Testis (tissue), 2 donors: ENCODE data around the gene PHTF1.
"Not testable (repeated sequence)": the region's sequence is repeated elsewhere in the genome, so short reads cannot be mapped to it uniquely, and the experiment has no call there.

Experiments
- CTCF ChIP-seq, 3 experiments: fragments of 450-650 bp in 2 of 3; fragments of 200-600 bp in 1 of 3; sonication (generic) in 1 of 3; IDR thresholded peaks; one replicate each; pipeline ENCODE4 v1.5.1; 2016 to 2019; ENCODE audit warnings: antibody characterized with exemption in 3 of 3, mild to moderate bottlenecking in 2 of 3, moderate library complexity in 1 of 3
- POLR2A ChIP-seq: fragments of 450-650 bp; IDR thresholded peaks from one replicate; pipeline ENCODE4 v1.6.1; 2017; ENCODE audit warnings: antibody characterized with exemption, mild to moderate bottlenecking, moderate library complexity

- TF ChIP-seq POLR2A; CTCF (IDR thresholded peaks at IDR 0.05): not testable (repeated sequence)
Measured at GRCh38 chr1:113753333-113753732, 6.0 kb downstream of the PHTF1 start.
